Midbrain (tissue), 1 donor: ENCODE data around the gene BAG5.

Source experiments
- DNase-seq: peaks from one replicate; lab custom pipeline; 2025; lab: John Stamatoyannopoulos, UW

The BAG5 gene

DNA sequence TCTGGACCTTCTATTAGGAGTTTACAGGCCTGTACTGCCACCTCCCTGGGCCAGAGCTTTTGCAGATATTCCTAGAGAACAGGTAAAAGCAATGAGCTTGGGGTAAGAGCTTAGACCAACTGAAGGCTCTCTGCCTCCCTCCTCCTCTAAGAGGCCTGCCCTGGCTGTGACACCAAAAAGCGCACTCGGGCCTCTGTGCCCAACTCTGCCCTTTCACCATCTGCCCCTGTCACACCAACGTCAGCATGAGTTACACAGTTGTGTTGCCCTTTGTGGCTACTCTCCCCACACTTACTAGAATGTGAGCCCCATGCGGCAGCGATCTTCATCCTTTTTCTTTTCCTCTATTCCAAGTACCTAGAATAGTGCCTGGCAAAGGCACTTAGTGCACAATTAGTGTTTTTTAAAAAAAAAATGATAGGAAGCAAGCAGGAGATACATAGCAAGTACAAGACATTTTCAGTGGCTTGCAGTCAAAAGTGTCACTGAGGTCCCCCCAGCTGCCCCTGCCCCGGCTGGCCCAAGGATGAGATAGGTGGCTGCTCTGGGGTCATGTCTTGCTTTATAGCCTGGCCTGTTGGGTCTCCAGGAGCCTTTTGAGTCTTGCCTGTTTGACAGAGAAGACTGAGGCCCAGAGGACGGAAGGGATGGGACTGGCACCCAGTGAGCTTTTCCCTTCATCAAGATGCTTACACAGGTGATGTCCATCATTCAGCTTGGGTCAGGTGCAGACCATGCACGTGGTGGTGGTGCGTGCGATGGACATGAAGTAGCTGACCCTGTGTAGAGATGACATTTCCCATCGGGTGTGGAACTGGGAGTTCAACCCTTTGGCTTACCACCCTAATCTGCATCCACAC, 52.4 kb downstream of the BAG5 start:
- DNase-seq: no peak

DNA sequence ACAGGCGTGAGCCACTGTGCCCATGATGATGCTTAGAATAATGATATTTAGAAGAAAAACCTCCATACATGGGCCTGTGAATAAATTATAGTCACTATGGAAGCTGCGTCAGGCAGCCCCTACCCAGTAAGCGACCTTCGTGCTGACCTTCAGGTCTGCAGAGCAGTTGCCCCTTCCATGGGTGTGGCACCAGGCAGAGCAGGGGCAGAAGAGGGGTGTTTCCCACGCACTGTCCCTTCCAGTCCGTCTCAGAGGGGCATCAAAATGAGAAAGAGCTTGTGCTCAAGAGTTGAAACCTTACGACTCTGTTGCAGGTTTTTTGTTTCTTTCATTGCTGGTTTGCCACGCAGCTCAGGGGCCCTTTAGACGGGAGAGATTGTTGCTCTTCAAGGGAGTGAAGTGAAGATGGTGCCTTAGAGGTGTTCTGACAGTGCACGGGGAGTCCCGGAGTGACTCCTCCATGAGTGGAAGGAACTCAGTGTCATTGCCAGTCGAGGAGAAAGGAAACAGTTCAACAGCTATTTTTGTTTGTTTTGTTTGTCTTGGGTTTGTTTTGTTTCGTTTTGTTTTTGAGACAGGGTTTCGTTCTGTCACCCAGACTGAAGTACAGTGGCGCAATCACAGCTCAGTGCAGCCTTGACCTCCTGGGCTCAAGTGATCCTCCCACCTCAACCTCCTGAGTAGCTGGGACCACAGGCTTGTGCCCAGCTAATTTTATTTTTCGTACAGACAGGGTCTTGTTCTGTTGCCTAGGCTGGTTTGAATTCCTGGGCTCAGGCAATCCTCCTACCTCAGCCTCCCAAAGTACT, 53.7 kb downstream of the BAG5 start:
- DNase-seq: no peak

DNA sequence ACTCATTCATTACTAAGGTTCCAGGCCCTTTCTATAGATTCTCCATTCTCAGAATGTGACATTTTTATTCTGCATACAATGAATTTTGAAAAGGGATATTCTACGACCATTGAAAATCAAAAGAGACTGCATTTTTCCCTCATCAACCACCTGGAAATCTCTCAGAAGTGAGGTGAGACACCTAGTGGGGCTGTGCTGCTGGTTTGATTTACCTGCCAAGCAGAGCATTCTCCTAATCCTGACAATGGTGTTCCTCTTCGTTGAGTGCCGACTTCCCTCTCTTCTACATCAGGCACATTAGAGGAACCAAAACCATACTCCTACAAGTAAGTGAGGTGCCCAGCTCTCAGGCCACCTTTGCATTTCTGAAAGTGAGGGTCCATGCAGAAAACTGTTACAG, 54.7 kb downstream of the BAG5 start:
- no peak for DNase-seq
